ENCODE data around the gene FCN1. TPM values are rescaled to one million over a fixed set of nuclear protein-coding genes. Genes with fewer than 3 reads are reported as not detected.

The FCN1 gene
- total and polyA plus RNA-seq, 10 of the 15 experiments (the other 5 are each of a cell fraction or from before 2014, with no cell fraction given), result 0.08 TPM; not detected in 9

DNA sequence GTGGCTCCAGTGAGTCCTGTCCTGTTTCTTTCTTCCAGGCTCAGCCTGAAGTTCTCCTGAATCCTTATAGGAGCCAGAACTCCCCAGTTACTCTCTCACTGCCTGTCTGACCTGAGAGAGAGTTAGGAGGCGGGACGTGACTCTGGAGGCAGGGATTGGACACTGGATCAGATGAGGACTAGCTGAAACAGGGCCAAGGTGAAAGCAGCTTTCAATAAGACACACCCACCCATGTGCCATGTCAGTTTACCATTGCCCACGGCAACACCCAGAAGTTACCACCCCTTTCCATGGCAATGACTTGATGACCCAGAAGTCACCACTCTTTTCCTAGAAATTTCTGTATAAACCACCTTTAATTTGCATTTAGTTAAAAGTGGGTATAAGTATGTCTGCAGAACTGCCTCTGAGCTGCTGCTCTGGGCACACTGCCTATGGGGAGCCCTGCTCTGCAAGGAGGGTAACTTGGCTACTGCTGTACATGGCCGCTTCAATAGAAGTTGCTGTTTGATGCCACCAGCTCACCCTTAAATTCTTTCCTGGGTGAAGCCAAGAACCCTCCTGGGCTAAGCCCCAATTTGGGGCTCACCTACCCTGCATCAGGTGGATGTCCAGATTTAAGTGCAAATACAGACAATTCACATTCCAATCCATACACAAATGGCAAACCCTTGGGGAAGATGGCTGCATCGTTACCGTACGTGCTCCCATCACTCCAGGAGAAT, 23.4 kb downstream of the FCN1 start:
- no peak for ATAC-seq
- SMC1A ChIA-PET (ENCODE audit: uncharacterized antibody, unreplicated experiment), result no interaction called here
- Histone ChIP-seq H2AFZ (ENCODE audit: control insufficient read depth, low read depth, low read length) (no peak overlapping the region), H3K27ac (ENCODE audit: control insufficient read depth, insufficient read depth) (no peak overlapping the region), H3K9ac (ENCODE audit: control insufficient read depth, insufficient read depth, low read length) (no peak overlapping the region), H3K4me2 (ENCODE audit: control insufficient read depth, insufficient read depth) (no peak overlapping the region), H3K4me1 (ENCODE audit: control insufficient read depth, insufficient read depth, low read length) (peaks cover 9% of the 10 kb centered on the region; the same call in 1 of the 2 replicates), H3K9me3 (replicated peaks; ENCODE audit: control insufficient read depth, insufficient read depth, low read length) (peaks cover 4% of the 10 kb centered on the region), H4K20me1 (ENCODE audit: control insufficient read depth, insufficient read depth) (no peaks in the 10 kb centered on the region), H3K79me2 (ENCODE audit: control insufficient read depth, insufficient read depth, low read length) (no peaks in the 10 kb centered on the region), H3K36me3 (ENCODE audit: control insufficient read depth in 2 of 2, insufficient read depth in 2 of 2, low read length in 1 of 2) (no peaks in the 10 kb centered on the region), H3K27me3 (replicated peaks in 1 of 2; ENCODE audit: control insufficient read depth in 2 of 2, insufficient read depth in 2 of 2, low read length in 1 of 2) (no peaks in the 10 kb centered on the region), H3K4me3 (no peak overlapping the region)
- TF ChIP-seq, protein P1, sequence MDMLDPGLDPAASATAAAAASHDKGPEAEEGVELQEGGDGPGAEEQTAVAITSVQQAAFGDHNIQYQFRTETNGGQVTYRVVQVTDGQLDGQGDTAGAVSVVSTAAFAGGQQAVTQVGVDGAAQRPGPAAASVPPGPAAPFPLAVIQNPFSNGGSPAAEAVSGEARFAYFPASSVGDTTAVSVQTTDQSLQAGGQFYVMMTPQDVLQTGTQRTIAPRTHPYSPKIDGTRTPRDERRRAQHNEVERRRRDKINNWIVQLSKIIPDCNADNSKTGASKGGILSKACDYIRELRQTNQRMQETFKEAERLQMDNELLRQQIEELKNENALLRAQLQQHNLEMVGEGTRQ (IDR thresholded peaks at IDR 0.05; ENCODE audit: borderline replicate concordance, low read depth, low read length), result no peak
- TF ChIP-seq GABPA (IDR thresholded peaks at IDR 0.05; ENCODE audit: low read depth), result no peak
- no peak for TF ChIP-seq NR2F1 (conservative IDR thresholded peaks at IDR 0.05)
- no peak for TF ChIP-seq ZNF384 (IDR thresholded peaks at IDR 0.05; ENCODE audit: borderline replicate concordance, low read depth, low read length)
- TF ChIP-seq, protein P2, sequence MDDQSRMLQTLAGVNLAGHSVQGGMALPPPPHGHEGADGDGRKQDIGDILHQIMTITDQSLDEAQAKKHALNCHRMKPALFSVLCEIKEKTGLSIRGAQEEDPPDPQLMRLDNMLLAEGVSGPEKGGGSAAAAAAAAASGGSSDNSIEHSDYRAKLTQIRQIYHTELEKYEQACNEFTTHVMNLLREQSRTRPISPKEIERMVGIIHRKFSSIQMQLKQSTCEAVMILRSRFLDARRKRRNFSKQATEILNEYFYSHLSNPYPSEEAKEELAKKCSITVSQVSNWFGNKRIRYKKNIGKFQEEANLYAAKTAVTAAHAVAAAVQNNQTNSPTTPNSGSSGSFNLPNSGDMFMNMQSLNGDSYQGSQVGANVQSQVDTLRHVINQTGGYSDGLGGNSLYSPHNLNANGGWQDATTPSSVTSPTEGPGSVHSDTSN (IDR thresholded peaks at IDR 0.05; ENCODE audit: insufficient replicate concordance, low read depth, low read length), result no peak
- TF ChIP-seq, protein P3, sequence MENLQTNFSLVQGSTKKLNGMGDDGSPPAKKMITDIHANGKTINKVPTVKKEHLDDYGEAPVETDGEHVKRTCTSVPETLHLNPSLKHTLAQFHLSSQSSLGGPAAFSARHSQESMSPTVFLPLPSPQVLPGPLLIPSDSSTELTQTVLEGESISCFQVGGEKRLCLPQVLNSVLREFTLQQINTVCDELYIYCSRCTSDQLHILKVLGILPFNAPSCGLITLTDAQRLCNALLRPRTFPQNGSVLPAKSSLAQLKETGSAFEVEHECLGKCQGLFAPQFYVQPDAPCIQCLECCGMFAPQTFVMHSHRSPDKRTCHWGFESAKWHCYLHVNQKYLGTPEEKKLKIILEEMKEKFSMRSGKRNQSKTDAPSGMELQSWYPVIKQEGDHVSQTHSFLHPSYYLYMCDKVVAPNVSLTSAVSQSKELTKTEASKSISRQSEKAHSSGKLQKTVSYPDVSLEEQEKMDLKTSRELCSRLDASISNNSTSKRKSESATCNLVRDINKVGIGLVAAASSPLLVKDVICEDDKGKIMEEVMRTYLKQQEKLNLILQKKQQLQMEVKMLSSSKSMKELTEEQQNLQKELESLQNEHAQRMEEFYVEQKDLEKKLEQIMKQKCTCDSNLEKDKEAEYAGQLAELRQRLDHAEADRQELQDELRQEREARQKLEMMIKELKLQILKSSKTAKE (IDR thresholded peaks at IDR 0.05; ENCODE audit: low read depth, poor library complexity, severe bottlenecking), result no peak
- no peak for TF ChIP-seq TCF12 (IDR thresholded peaks at IDR 0.05; ENCODE audit: low read depth, low read length)
- no peak for TF ChIP-seq CREB1 (IDR thresholded peaks at IDR 0.05; ENCODE audit: low read depth)
- TF ChIP-seq CHD1 (IDR thresholded peaks at IDR 0.05; ENCODE audit: low read depth, low read length), result no peak
- TF ChIP-seq, protein P4, sequence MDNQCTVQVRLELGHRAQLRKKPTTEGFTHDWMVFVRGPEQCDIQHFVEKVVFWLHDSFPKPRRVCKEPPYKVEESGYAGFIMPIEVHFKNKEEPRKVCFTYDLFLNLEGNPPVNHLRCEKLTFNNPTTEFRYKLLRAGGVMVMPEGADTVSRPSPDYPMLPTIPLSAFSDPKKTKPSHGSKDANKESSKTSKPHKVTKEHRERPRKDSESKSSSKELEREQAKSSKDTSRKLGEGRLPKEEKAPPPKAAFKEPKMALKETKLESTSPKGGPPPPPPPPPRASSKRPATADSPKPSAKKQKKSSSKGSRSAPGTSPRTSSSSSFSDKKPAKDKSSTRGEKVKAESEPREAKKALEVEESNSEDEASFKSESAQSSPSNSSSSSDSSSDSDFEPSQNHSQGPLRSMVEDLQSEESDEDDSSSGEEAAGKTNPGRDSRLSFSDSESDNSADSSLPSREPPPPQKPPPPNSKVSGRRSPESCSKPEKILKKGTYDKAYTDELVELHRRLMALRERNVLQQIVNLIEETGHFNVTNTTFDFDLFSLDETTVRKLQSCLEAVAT (IDR thresholded peaks at IDR 0.05), result no peak
- CTCF ChIA-PET, result no interaction called here
- WGBS (ENCODE audit: insufficient coverage, insufficient replicate concordance, low lambda C conversion rate, missing lambda C conversion rate), result 43% methylated on average over 7 of the region's 7 CpGs
- intact Hi-C loops (cut with micrococcal nuclease; ENCODE audit: unreplicated experiment) (no loop called here), in situ Hi-C loops (cut with MboI) (no loop called here)
- RAD21 ChIA-PET (ENCODE audit: unreplicated experiment), result no interaction called here
- DNase-seq (ENCODE audit: low read depth, low spot score), result no peak
- POLR2A ChIA-PET, result no interaction called here
- BruUV-seq (replicated peaks), result no TSS peak
- FAIRE-seq, result no peak

Measured in GM12878 (cell line).